OCI-LY3 (cell line): ENCODE data around the gene SLC35B2.

ENCODE experiments used
- H2AFZ ChIP-seq: fragments of 200-600, 300-600 bp; shearing (Covaris generic); 2 replicates; pipeline ENCODE4 v1.6.0; 2014; ENCODE audit warnings: antibody characterized with exemption, low read depth, low read length
- H3K27ac ChIP-seq: fragments of 200-600, 300-600 bp; sonication (generic); 2 replicates; pipeline ENCODE4 v1.5.1; 2014; ENCODE audit warnings: mild to moderate bottlenecking, low read length, moderate library complexity, mixed read lengths
- H3K27me3 ChIP-seq: fragments of 200-600, 300-600 bp; sonication (generic); 2 replicates; pipeline ENCODE4 v1.6.1; 2014; ENCODE audit warnings: low read depth, low read length, mixed read lengths
- H3K36me3 ChIP-seq: fragments of 200-600, 300-600 bp; sonication (generic); replicated peaks from 2 replicates; pipeline ENCODE3; 2014; ENCODE audit warnings: low read depth, low read length, mixed read lengths
- H3K4me1 ChIP-seq: fragments of 300-600, 200-600 bp; sonication (generic); 2 replicates; pipeline ENCODE4 v1.6.1; 2014; ENCODE audit warnings: low read length, mixed read lengths
- H3K4me2 ChIP-seq: fragments of 200-600, 300-600 bp; sonication (generic); 2 replicates; pipeline ENCODE4 v1.6.1; 2014; ENCODE audit warnings: low read length, mixed read lengths
- H3K4me3 ChIP-seq: fragments of 300-600, 200-600 bp; sonication (generic); 2 replicates; pipeline ENCODE4 v1.5.1; 2014; ENCODE audit warnings: antibody characterized with exemption, mild to moderate bottlenecking, low read length, moderate library complexity
- H3K79me2 ChIP-seq: fragments of 300-600, 200-600 bp; shearing (Covaris generic); 2 replicates; pipeline ENCODE4 v1.6.1; 2014; ENCODE audit warnings: mild to moderate bottlenecking, low read length, mixed read lengths
- H3K9ac ChIP-seq: fragments of 300-600, 200-600 bp; shearing (Covaris generic); 2 replicates; pipeline ENCODE4 v1.6.0; 2014; ENCODE audit warnings: mild to moderate bottlenecking, low read length, moderate library complexity
- H3K9me3 ChIP-seq: fragments of 200-600, 300-600 bp; shearing (Covaris generic); 2 replicates; pipeline ENCODE4 v1.6.1; 2014; ENCODE audit warnings: low read length, mixed read lengths; ENCODE audit not compliant: insufficient read depth
- H4K20me1 ChIP-seq: fragments of 200-600, 300-600 bp; sonication (generic); 2 replicates; pipeline ENCODE4 v1.6.1; 2016; ENCODE audit warnings: low read length, mixed read lengths; ENCODE audit not compliant: insufficient read depth
- CTCF ChIP-seq: fragments of 200-600, 300-600 bp; sonication (generic); IDR thresholded peaks from 2 replicates; pipeline ENCODE4 v1.5.1; 2014; ENCODE audit warnings: antibody characterized with exemption, low read length, low read depth
- EZH2phosphoT487 ChIP-seq: fragments of 200-600 bp; shearing (Covaris generic); IDR thresholded peaks from 2 replicates; pipeline ENCODE4 v1.6.1; 2018; ENCODE audit warnings: antibody characterized with exemption, mixed run types, low read depth

Gene SLC35B2

GRCh38 chr6:44284121-44284520, 26.8 kb upstream of the SLC35B2 start:
- Histone ChIP-seq H4K20me1 (no peaks in the 10 kb centered on the region), H3K9ac (no peak overlapping the region), H2AFZ (no peak overlapping the region), H3K79me2 (no peaks in the 10 kb centered on the region), H3K36me3 (no peaks in the 10 kb centered on the region), H3K4me2 (no peak overlapping the region), H3K4me1 (no peaks in the 10 kb centered on the region), H3K27ac (no peak overlapping the region), H3K27me3 (peaks cover 59% of the 10 kb centered on the region), H3K9me3 (no peaks in the 10 kb centered on the region), H3K4me3 (no peak overlapping the region)
- no peak for TF ChIP-seq EZH2phosphoT487
- no peak for TF ChIP-seq CTCF

GRCh38 chr6:44278774-44279697, 21.7 kb upstream of the SLC35B2 start:
- Histone ChIP-seq H3K4me1 (no peaks in the 10 kb centered on the region), H4K20me1 (no peaks in the 10 kb centered on the region), H3K4me3 (no peak overlapping the region), H3K79me2 (no peaks in the 10 kb centered on the region), H3K36me3 (no peaks in the 10 kb centered on the region), H3K9me3 (no peaks in the 10 kb centered on the region), H3K4me2 (no peak overlapping the region), H2AFZ (no peak overlapping the region), H3K27ac (no peak overlapping the region), H3K9ac (no peak overlapping the region), H3K27me3 (peaks cover 30% of the 10 kb centered on the region)
- no peak for TF ChIP-seq CTCF
- no peak for TF ChIP-seq EZH2phosphoT487

- no peak overlapping the region for H3K4me2 ChIP-seq
- no peak overlapping the region for H2AFZ ChIP-seq
- H3K27me3 ChIP-seq: peaks cover 23% of the 10 kb centered on the region
- H3K9ac ChIP-seq: no peak overlapping the region
- no peak overlapping the region for H3K4me3 ChIP-seq
- H3K9me3 ChIP-seq: no peaks in the 10 kb centered on the region
- H3K27ac ChIP-seq: no peak overlapping the region
- TF ChIP-seq CTCF (no peak), EZH2phosphoT487 (no peak)
- no peaks in the 10 kb centered on the region for H4K20me1 ChIP-seq
- H3K79me2 ChIP-seq: no peaks in the 10 kb centered on the region
- no peaks in the 10 kb centered on the region for H3K36me3 ChIP-seq
- no peaks in the 10 kb centered on the region for H3K4me1 ChIP-seq
These were observed 21.0 kb upstream of the SLC35B2 start for GRCh38 chr6:44278315-44278714.

GRCh38 chr6:44277763-44278162, 20.4 kb upstream of the SLC35B2 start:
- no peaks in the 10 kb centered on the region for H3K4me1 ChIP-seq
- no peaks in the 10 kb centered on the region for H4K20me1 ChIP-seq
- no peak overlapping the region for H3K9ac ChIP-seq
- H3K4me2 ChIP-seq: no peak overlapping the region
- no peaks in the 10 kb centered on the region for H3K36me3 ChIP-seq
- H2AFZ ChIP-seq: no peak overlapping the region
- peaks cover 19% of the 10 kb centered on the region for H3K27me3 ChIP-seq
- no peak overlapping the region for H3K4me3 ChIP-seq
- H3K9me3 ChIP-seq: no peaks in the 10 kb centered on the region
- no peaks in the 10 kb centered on the region for H3K79me2 ChIP-seq
- TF ChIP-seq EZH2phosphoT487 (no peak), CTCF (no peak)
- no peak overlapping the region for H3K27ac ChIP-seq
